H1 (cell line): ENCODE measurements around the gene ZNF746. TPM values are rescaled to one million over a fixed set of nuclear protein-coding genes. Genes with fewer than 3 reads are reported as not detected.

ENCODE experiments used
- CTCF ChIA-PET: fragments of 300-600 bp; sonication (Branson Sonifier 250); formaldehyde crosslinking; loops from one replicate; lab custom pipeline; 2021; ENCODE audit not compliant: partially characterized antibody; lab: Charles Lee
- POLR2A ChIA-PET: fragments of 300-600 bp; sonication (Branson Sonifier 250); formaldehyde crosslinking; loops from one replicate; lab custom pipeline; 2021; ENCODE audit warnings: inconsistent platforms; ENCODE audit not compliant: partially characterized antibody; lab: Charles Lee
- DNase-seq, 2 experiments: peaks; one replicate each; pipeline versions ENCODE4 v3.0.0 to v3.0.0-alpha.2; 2010 to 2022; ENCODE audit warnings: low spot score in 2 of 2, low read depth in 1 of 2, mixed read lengths in 1 of 2
- FAIRE-seq: peaks from 2 replicates; lab custom pipeline; 2011; peaks lifted over from hg19 to GRCh38; lab: Jason Lieb, UNC
- H2AFZ ChIP-seq: 2 replicates; pipeline ENCODE4 v1.8.1; 2012; ENCODE audit warnings: low read length, inconsistent platforms
- H2AK5ac ChIP-seq: 2 replicates; pipeline ENCODE4 v1.6.1; 2013; ENCODE audit warnings: low read depth, low read length
- H2BK120ac ChIP-seq: replicated peaks from 2 replicates; pipeline ENCODE3; 2013; ENCODE audit warnings: low read depth, low read length, inconsistent platforms
- H2BK12ac ChIP-seq: 2 replicates; pipeline ENCODE4 v1.6.1; 2013; ENCODE audit warnings: low read depth, low read length
- H2BK15ac ChIP-seq: 2 replicates; pipeline ENCODE4 v1.6.1; 2013; ENCODE audit warnings: low read length
- H2BK20ac ChIP-seq: 2 replicates; pipeline ENCODE4 v1.6.1; 2013; ENCODE audit warnings: low read length
- H2BK5ac ChIP-seq: 2 replicates; pipeline ENCODE4 v1.6.1; 2013; ENCODE audit warnings: low read depth, low read length
- H3K14ac ChIP-seq: 2 replicates; pipeline ENCODE4 v1.6.1; 2013; ENCODE audit warnings: inconsistent platforms; ENCODE audit not compliant: insufficient read length
- H3K18ac ChIP-seq: 2 replicates; pipeline ENCODE4 v1.6.1; 2013; ENCODE audit warnings: low read length; ENCODE audit errors: extremely low read depth
- H3K23ac ChIP-seq: 2 replicates; pipeline ENCODE4 v1.6.1; 2013; ENCODE audit warnings: inconsistent platforms; ENCODE audit not compliant: insufficient read length
- H3K23me2 ChIP-seq: 2 replicates; pipeline ENCODE4 v1.6.1; 2013; ENCODE audit warnings: low read depth, low read length
- H3K27ac ChIP-seq: 2 replicates; pipeline ENCODE4 v1.6.1; 2011; ENCODE audit warnings: low read depth, low read length, inconsistent platforms
- H3K27me3 ChIP-seq, 4 experiments: replicated peaks in 1 of 4; 1 replicate in 1 of 4; 2 replicates in 3 of 4; pipeline versions ENCODE4 v1.6.1 to v1.8.1; 2011 to 2013; ENCODE audit warnings: low read length in 3 of 4, mild to moderate bottlenecking in 3 of 4, inconsistent platforms in 2 of 4, mixed read lengths in 2 of 4, moderate library complexity in 1 of 4; ENCODE audit not compliant: control insufficient read depth in 3 of 4, insufficient read depth in 3 of 4; ENCODE audit errors: extremely low read depth in 1 of 4
- H3K36me3 ChIP-seq, 4 experiments: 2 replicates each; pipeline versions ENCODE4 v1.6.1 to v1.8.1; 2011 to 2013; ENCODE audit warnings: mild to moderate bottlenecking in 4 of 4, low read length in 3 of 4, moderate library complexity in 2 of 4, control low read depth in 1 of 4, inconsistent platforms in 1 of 4; ENCODE audit not compliant: insufficient read depth in 4 of 4, control insufficient read depth in 2 of 4
- H3K4ac ChIP-seq: replicated peaks from 2 replicates; pipeline ENCODE3; 2013; ENCODE audit warnings: low read length, low read depth, mixed read lengths, inconsistent platforms; ENCODE audit not compliant: insufficient read length
- H3K4me1 ChIP-seq, 4 experiments: replicated peaks in 1 of 4; 1 replicate in 1 of 4; 2 replicates in 3 of 4; pipeline versions ENCODE4 v1.6.1 to v1.8.1; 2011 to 2013; ENCODE audit warnings: low read length in 3 of 4, inconsistent platforms in 2 of 4, mixed read lengths in 1 of 4; ENCODE audit not compliant: insufficient read depth in 4 of 4, control insufficient read depth in 3 of 4
- H3K4me2 ChIP-seq, 2 experiments: 2 replicates each; pipeline versions ENCODE4 v1.6.1 to v1.8.1; 2011 to 2013; ENCODE audit warnings: low read depth in 2 of 2, low read length in 2 of 2, control low read depth in 1 of 2, inconsistent platforms in 1 of 2, mild to moderate bottlenecking in 1 of 2; ENCODE audit not compliant: insufficient read depth in 1 of 2
- H3K4me3 ChIP-seq, 4 experiments: fragments of 200-600, 300-600 bp in 1 of 4; sonication (generic), shearing (Covaris generic), sonication (Bioruptor Twin) in 1 of 4; 2 replicates each; pipeline versions ENCODE4 v1.5.1 to v1.8.1; 2011 to 2016; ENCODE audit warnings: low read length in 4 of 4, low read depth in 3 of 4, control low read depth in 2 of 4, inconsistent platforms in 2 of 4, mild to moderate bottlenecking in 2 of 4, mixed read lengths in 1 of 4, moderate library complexity in 1 of 4; ENCODE audit not compliant: insufficient read depth in 2 of 4; ENCODE audit errors: extremely low read depth in 1 of 4
- H3K56ac ChIP-seq: replicated peaks from 2 replicates; pipeline ENCODE3; 2013; ENCODE audit warnings: low read depth, mild to moderate bottlenecking, mixed read lengths, low read length, inconsistent platforms; ENCODE audit not compliant: insufficient read length
- H3K79me1 ChIP-seq: 2 replicates; pipeline ENCODE4 v1.6.1; 2013; ENCODE audit warnings: low read depth, low read length, control low read depth
- H3K79me2 ChIP-seq, 2 experiments: 2 replicates each; pipeline versions ENCODE4 v1.6.1 to v1.8.1; 2012 to 2013; ENCODE audit warnings: low read length in 2 of 2, mild to moderate bottlenecking in 2 of 2, inconsistent platforms in 1 of 2; ENCODE audit not compliant: insufficient read depth in 2 of 2, control insufficient read depth in 1 of 2
- H3K9ac ChIP-seq, 4 experiments: replicated peaks in 1 of 4; 1 replicate in 1 of 4; 2 replicates in 3 of 4; pipeline versions ENCODE4 v1.6.1 to v1.8.1; 2011 to 2013; ENCODE audit warnings: low read depth in 3 of 4, low read length in 3 of 4, control low read depth in 2 of 4, mild to moderate bottlenecking in 2 of 4, moderate library complexity in 2 of 4, inconsistent platforms in 1 of 4; ENCODE audit errors: extremely low read depth in 1 of 4
- H3K9me3 ChIP-seq, 2 experiments: 2 replicates each; pipeline versions ENCODE4 v1.6.1 to v1.8.1; 2012 to 2013; ENCODE audit warnings: mild to moderate bottlenecking in 2 of 2, moderate library complexity in 2 of 2, control low read depth in 1 of 2, inconsistent platforms in 1 of 2, low read depth in 1 of 2, low read length in 1 of 2, mixed read lengths in 1 of 2; ENCODE audit not compliant: insufficient read depth in 2 of 2
- H4K20me1 ChIP-seq, 2 experiments: replicated peaks in 1 of 2; 2 replicates each; pipeline versions ENCODE3 to v1.8.1; 2011 to 2013; ENCODE audit warnings: inconsistent platforms in 2 of 2, low read length in 2 of 2, mild to moderate bottlenecking in 1 of 2; ENCODE audit not compliant: insufficient read depth in 2 of 2, control insufficient read depth in 1 of 2
- H4K5ac ChIP-seq: 2 replicates; pipeline ENCODE4 v1.6.1; 2013; ENCODE audit warnings: low read length, low read depth, mixed read lengths, inconsistent platforms; ENCODE audit not compliant: insufficient read length
- H4K8ac ChIP-seq: 2 replicates; pipeline ENCODE4 v1.8.0; 2013; ENCODE audit warnings: mild to moderate bottlenecking, moderate library complexity, low read length, inconsistent platforms; ENCODE audit not compliant: insufficient read depth; ENCODE audit errors: extremely low read depth
- H4K91ac ChIP-seq: replicated peaks from 2 replicates; pipeline ENCODE3; 2013; ENCODE audit warnings: low read length, mixed read lengths, inconsistent platforms; ENCODE audit not compliant: insufficient read length
- BRCA1 ChIP-seq: IDR thresholded peaks from 2 replicates; pipeline ENCODE4 v1.6.1; 2012; ENCODE audit warnings: low read depth, low read length, improper control_type of control experiment
- CBX8 ChIP-seq: fragments of 300-800, 300-1000 bp; sonication (generic); IDR thresholded peaks from 2 replicates; pipeline ENCODE4 v1.7.1; 2016; ENCODE audit warnings: low read depth, low read length, borderline replicate concordance
- CHD1 ChIP-seq: IDR thresholded peaks from 2 replicates; pipeline ENCODE4 v1.6.1; 2012; ENCODE audit warnings: low read depth, low read length, improper control_type of control experiment
- CREB1 ChIP-seq: IDR thresholded peaks from 2 replicates; pipeline ENCODE4 v1.6.1; 2012; ENCODE audit warnings: inconsistent platforms
- GABPA ChIP-seq: IDR thresholded peaks from 2 replicates; pipeline ENCODE4 v1.6.1; 2011; ENCODE audit warnings: mild to moderate bottlenecking, low read length, moderate library complexity, borderline replicate concordance; ENCODE audit not compliant: insufficient read depth
- KDM1A ChIP-seq: fragments of 200-600, 300-600 bp; sonication (generic); IDR thresholded peaks from 2 replicates; pipeline ENCODE4 v1.7.1; 2016; ENCODE audit warnings: mild to moderate bottlenecking, low read length, borderline replicate concordance
- POLR2AphosphoS5 ChIP-seq: IDR thresholded peaks from 2 replicates; pipeline ENCODE4 v1.6.1; 2011; ENCODE audit warnings: low read depth, low read length
- RAD21 ChIP-seq, 2 experiments: IDR thresholded peaks in 1 of 2; conservative IDR thresholded peaks in 1 of 2; 2 replicates each; pipeline ENCODE4 v1.6.1; 2011; ENCODE audit warnings: low read depth in 2 of 2, low read length in 2 of 2, improper control_type of control experiment in 1 of 2, inconsistent platforms in 1 of 2, mild to moderate bottlenecking in 1 of 2, moderate library complexity in 1 of 2
- RFX5 ChIP-seq: IDR thresholded peaks from 2 replicates; pipeline ENCODE4 v1.6.1; 2011; ENCODE audit warnings: low read depth, low read length, improper control_type of control experiment, borderline replicate concordance
- SIX5 ChIP-seq: IDR thresholded peaks from 2 replicates; pipeline ENCODE4 v1.6.1; 2011; ENCODE audit warnings: mild to moderate bottlenecking, low read depth, low read length
- TBP ChIP-seq: IDR thresholded peaks from 2 replicates; pipeline ENCODE4 v1.6.1; 2011; ENCODE audit warnings: low read depth, low read length, improper control_type of control experiment
- YY1 ChIP-seq: IDR thresholded peaks from 2 replicates; pipeline ENCODE4 v1.6.1; 2011; ENCODE audit warnings: low read depth, mild to moderate bottlenecking, low read length
- WGBS, 2 experiments: shearing (Covaris generic) in 1 of 2; methylation state at CpG; one replicate each; pipeline versions ENCODE4 v1.1.6 to v1.1.7; 2013 to 2015; ENCODE audit warnings: low lambda C conversion rate in 2 of 2, mixed read lengths in 2 of 2, inconsistent platforms in 1 of 2, low coverage in 1 of 2, missing lambda C conversion rate in 1 of 2; ENCODE audit not compliant: insufficient replicate concordance in 2 of 2, insufficient coverage in 1 of 2, insufficient read length in 1 of 2; ENCODE audit errors: extremely low coverage in 1 of 2, missing lambda C conversion rate in 1 of 2; 5-methylcytosine and 5-hydroxymethylcytosine counted together
- polyA plus RNA-seq, 7 experiments: library from polyadenylated mRNA; depleted of rRNA in 3 of 7; stranded (reverse) in 5 of 7; unstranded in 2 of 7; fragments of >200 nt in 5 of 7; fragments of 200-250 nt in 2 of 7; gene quantifications; 1 replicate in 5 of 7; 2 replicates in 1 of 7; 4 replicates in 1 of 7; pipeline versions ENCODE4 v1.2.1 to v1.2.3, GENCODE V29; 2011 to 2013; ENCODE audit warnings: missing spikeins in 2 of 7, mixed read lengths in 2 of 7
- total RNA-seq: library from RNA; stranded (reverse); fragmentation: NEBNext Ultra II Directional; extraction: Animal tissue kit (Norgen Biotek cat#: 25700); gene quantifications from 2 replicates; pipeline ENCODE4 v1.2.1, GENCODE V29; 2021
- TF ChIP-seq, protein P1 (sequence below): IDR thresholded peaks from 2 replicates; pipeline ENCODE4 v1.6.1; 2011; ENCODE audit warnings: low read depth, mild to moderate bottlenecking, low read length; ENCODE audit not compliant: insufficient read depth

ZNF746 gene
- total and polyA plus RNA-seq, 2 of the 8 experiments (the other 6 are each of a cell fraction or from before 2014, with no cell fraction given): 7.5 to 15.6 TPM

DNA sequence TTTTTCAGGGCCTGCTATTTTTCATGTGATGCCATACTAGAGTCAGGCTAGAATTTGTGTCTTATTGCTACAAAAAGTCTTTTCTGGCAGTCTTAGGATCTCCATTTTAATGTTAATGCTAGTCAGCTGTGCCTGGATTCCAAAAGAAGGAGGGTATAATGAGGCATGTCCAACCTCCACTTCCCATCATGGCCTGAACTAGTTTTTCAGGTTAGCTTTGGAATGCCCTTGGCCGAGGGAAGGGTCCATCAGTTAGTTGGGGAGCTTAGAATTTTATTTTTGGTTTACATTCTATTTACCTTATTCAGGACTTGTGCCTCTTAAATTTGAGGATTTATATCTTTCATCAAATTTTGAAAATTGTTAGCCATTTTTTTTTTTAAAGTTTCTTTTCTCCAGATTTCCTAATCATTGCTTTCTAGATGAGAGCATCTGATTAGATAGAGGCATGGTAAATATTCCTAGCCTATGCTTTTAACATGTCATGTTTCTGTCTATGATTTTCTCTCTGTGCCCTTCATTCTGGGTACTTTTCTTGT is 30.2 kb downstream of the ZNF746 start:
- Histone ChIP-seq H2BK15ac (no peak overlapping the region), H2BK5ac (no peak overlapping the region), H3K23me2 (no peaks in the 10 kb centered on the region), H3K9ac (no peak overlapping the region), H4K91ac (no peak overlapping the region), H2AFZ (no peak overlapping the region), H2BK20ac (no peak overlapping the region), H4K20me1 (no peaks in the 10 kb centered on the region), H2AK5ac (no peak overlapping the region), H4K5ac (no peak overlapping the region), H2BK120ac (no peak overlapping the region), H3K4ac (no peak overlapping the region), H3K18ac (no peak overlapping the region), H3K4me2 (no peak overlapping the region), H3K4me3 (no peak overlapping the region), H3K36me3 (no peaks in the 10 kb centered on the region), H3K27me3 (no peaks in the 10 kb centered on the region; a peak in 1 of 7 replicates), H4K8ac (no peak overlapping the region), H3K79me2 (no peaks in the 10 kb centered on the region), H3K9me3 (no peaks in the 10 kb centered on the region), H3K79me1 (no peaks in the 10 kb centered on the region), H3K4me1 (no peaks in the 10 kb centered on the region), H3K23ac (no peak overlapping the region), H3K27ac (no peak overlapping the region), H2BK12ac (no peak overlapping the region), H3K14ac (no peak overlapping the region), H3K56ac (no peak overlapping the region)
- ChIA-PET CTCF (interaction anchor here (0.7 to 1.5 kb wide), 6 partner anchors 12 to 415 kb away, joined by 3 read pairs; no protein-coding TSS in a partner anchor), POLR2A (interaction anchor here (0.6 to 1.5 kb wide), 5 partner anchors 8 to 102 kb away, joined by 3 to 5 read pairs (median 3); no protein-coding TSS in a partner anchor)
- TF ChIP-seq, protein P1, sequence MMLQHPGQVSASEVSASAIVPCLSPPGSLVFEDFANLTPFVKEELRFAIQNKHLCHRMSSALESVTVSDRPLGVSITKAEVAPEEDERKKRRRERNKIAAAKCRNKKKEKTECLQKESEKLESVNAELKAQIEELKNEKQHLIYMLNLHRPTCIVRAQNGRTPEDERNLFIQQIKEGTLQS: no peak
- TF ChIP-seq YY1: no peak
- no peak for TF ChIP-seq CREB1
- no peak for TF ChIP-seq TBP
- TF ChIP-seq GABPA: no peak
- no peak for TF ChIP-seq RFX5
- TF ChIP-seq KDM1A: no peak
- TF ChIP-seq POLR2AphosphoS5: no peak
- no peak for TF ChIP-seq CBX8
- no peak for TF ChIP-seq CHD1
- no peak for TF ChIP-seq SIX5
- no peak for TF ChIP-seq RAD21 (IDR thresholded peaks at IDR 0.05 in 1 of 2, conservative IDR thresholded peaks at IDR 0.05 in 1 of 2; ENCODE audit: low read depth in 2 of 2, low read length in 2 of 2)
- no peak for TF ChIP-seq BRCA1
- FAIRE-seq (no peak), DNase-seq (no peak)
- WGBS, 2 experiments: 67% methylated on average over 1 of the region's 1 CpG; no CpG with 5 or more reads in 1 of the 2 experiments
